ENCODE measurements around the gene CLDN5. TPM values are rescaled to one million over a fixed set of nuclear protein-coding genes. Genes with fewer than 3 reads are reported as not detected.
"Not testable (repeated sequence)": the region's sequence is repeated elsewhere in the genome, so short reads cannot be mapped to it uniquely, and the experiment has no call there.

The CLDN5 gene
- total RNA-seq, 1 experiment from 2014 or later: not detected

- DNase-seq (ENCODE audit: low read depth): no peak
- in situ Hi-C loops (cut with HindIII; ENCODE audit: low pct_unique_long_range_greater_than_20kb, low sequenced_read_pairs): no loop called here
Measured at GRCh38 chr22:19550382-19550781, 26.2 kb upstream of the CLDN5 start.

GRCh38 chr22:19549428-19549827, 25.2 kb upstream of the CLDN5 start:
- in situ Hi-C loops (cut with HindIII; ENCODE audit: low pct_unique_long_range_greater_than_20kb, low sequenced_read_pairs): no loop called here
- no peak for DNase-seq (ENCODE audit: low read depth)

- no peak for DNase-seq (ENCODE audit: low read depth)
- in situ Hi-C loops (cut with HindIII; ENCODE audit: low pct_unique_long_range_greater_than_20kb, low sequenced_read_pairs): no loop called here
Measured at GRCh38 chr22:19548964-19549363, 24.8 kb upstream of the CLDN5 start.

- DNase-seq (ENCODE audit: low read depth); in situ Hi-C loops (cut with HindIII; ENCODE audit: low pct_unique_long_range_greater_than_20kb, low sequenced_read_pairs): not testable (repeated sequence)
Measured at GRCh38 chr22:19548427-19548826, 24.2 kb upstream of the CLDN5 start.

- DNase-seq (ENCODE audit: low read depth): no peak
- in situ Hi-C loops (cut with HindIII; ENCODE audit: low pct_unique_long_range_greater_than_20kb, low sequenced_read_pairs): no loop called here
Measured at GRCh38 chr22:19547620-19548019, 23.4 kb upstream of the CLDN5 start.

GRCh38 chr22:19546680-19547079, 22.5 kb upstream of the CLDN5 start:
- in situ Hi-C loops (cut with HindIII; ENCODE audit: low pct_unique_long_range_greater_than_20kb, low sequenced_read_pairs): no loop called here
- no peak for DNase-seq (ENCODE audit: low read depth)

- in situ Hi-C loops (cut with HindIII; ENCODE audit: low pct_unique_long_range_greater_than_20kb, low sequenced_read_pairs): no loop called here
- no peak for DNase-seq (ENCODE audit: low read depth)
Measured at GRCh38 chr22:19545935-19546207, 21.7 kb upstream of the CLDN5 start.

- no peak for DNase-seq (ENCODE audit: low read depth)
- in situ Hi-C loops (cut with HindIII; ENCODE audit: low pct_unique_long_range_greater_than_20kb, low sequenced_read_pairs): no loop called here
Measured at GRCh38 chr22:19543970-19544708, 19.9 kb upstream of the CLDN5 start.

- no peak for DNase-seq (ENCODE audit: low read depth)
- in situ Hi-C loops (cut with HindIII; ENCODE audit: low pct_unique_long_range_greater_than_20kb, low sequenced_read_pairs): no loop called here
Measured at GRCh38 chr22:19540394-19540793, 16.2 kb upstream of the CLDN5 start.

GRCh38 chr22:19537941-19538488, 13.8 kb upstream of the CLDN5 start:
- in situ Hi-C loops (cut with HindIII; ENCODE audit: low pct_unique_long_range_greater_than_20kb, low sequenced_read_pairs): no loop called here
- DNase-seq (ENCODE audit: low read depth): no peak

- no peak for DNase-seq (ENCODE audit: low read depth)
- in situ Hi-C loops (cut with HindIII; ENCODE audit: low pct_unique_long_range_greater_than_20kb, low sequenced_read_pairs): no loop called here
Measured at GRCh38 chr22:19536564-19536963, 12.4 kb upstream of the CLDN5 start.

GRCh38 chr22:19535001-19535400, 10.8 kb upstream of the CLDN5 start:
- DNase-seq (ENCODE audit: low read depth): no peak
- in situ Hi-C loops (cut with HindIII; ENCODE audit: low pct_unique_long_range_greater_than_20kb, low sequenced_read_pairs): no loop called here

GRCh38 chr22:19533857-19534256, 9.6 kb upstream of the CLDN5 start:
- DNase-seq (ENCODE audit: low read depth): no peak
- in situ Hi-C loops (cut with HindIII; ENCODE audit: low pct_unique_long_range_greater_than_20kb, low sequenced_read_pairs): no loop called here

- no peak for DNase-seq (ENCODE audit: low read depth)
- in situ Hi-C loops (cut with HindIII; ENCODE audit: low pct_unique_long_range_greater_than_20kb, low sequenced_read_pairs): no loop called here
Measured at GRCh38 chr22:19533049-19533626, 8.9 kb upstream of the CLDN5 start.

- in situ Hi-C loops (cut with HindIII; ENCODE audit: low pct_unique_long_range_greater_than_20kb, low sequenced_read_pairs); DNase-seq (ENCODE audit: low read depth): not testable (repeated sequence)
Measured at GRCh38 chr22:19531327-19531726, 7.1 kb upstream of the CLDN5 start.

GRCh38 chr22:19530751-19531150, 6.5 kb upstream of the CLDN5 start:
- no peak for DNase-seq (ENCODE audit: low read depth)
- in situ Hi-C loops (cut with HindIII; ENCODE audit: low pct_unique_long_range_greater_than_20kb, low sequenced_read_pairs): no loop called here

- no peak for DNase-seq (ENCODE audit: low read depth)
- in situ Hi-C loops (cut with HindIII; ENCODE audit: low pct_unique_long_range_greater_than_20kb, low sequenced_read_pairs): no loop called here
Measured at GRCh38 chr22:19529811-19530210, 5.6 kb upstream of the CLDN5 start.

- in situ Hi-C loops (cut with HindIII; ENCODE audit: low pct_unique_long_range_greater_than_20kb, low sequenced_read_pairs): no loop called here
- no peak for DNase-seq (ENCODE audit: low read depth)
Measured at GRCh38 chr22:19527861-19528417, 3.7 kb upstream of the CLDN5 start.

- in situ Hi-C loops (cut with HindIII; ENCODE audit: low pct_unique_long_range_greater_than_20kb, low sequenced_read_pairs): no loop called here
- no peak for DNase-seq (ENCODE audit: low read depth)
Measured at GRCh38 chr22:19527321-19527721, 3.1 kb upstream of the CLDN5 start.

- no peak for DNase-seq (ENCODE audit: low read depth)
- in situ Hi-C loops (cut with HindIII; ENCODE audit: low pct_unique_long_range_greater_than_20kb, low sequenced_read_pairs): no loop called here
Measured at GRCh38 chr22:19526702-19527111, 2.5 kb upstream of the CLDN5 start.
